Measurements from ENCODE around the gene TMPRSS11E.
"Not testable (repeated sequence)": the region's sequence is repeated elsewhere in the genome, so short reads cannot be mapped to it uniquely, and the experiment has no call there.

- not testable (repeated sequence) for TF ChIP-seq CTCF, POLR2A (IDR thresholded peaks at IDR 0.05)
Observed at GRCh38 chr4:68503462-68503861, 56.2 kb downstream of the TMPRSS11E start.

All from sigmoid colon (tissue), 3 donors.